ENCODE results near the gene MERTK. TPM values are rescaled to one million over a fixed set of nuclear protein-coding genes. Genes with fewer than 3 reads are reported as not detected.

Gene MERTK
- total RNA-seq, 1 experiment from 2014 or later: 2.5 TPM

GRCh38 chr2:111919365-111919764 lies 21.0 kb downstream of the MERTK start:
- H3K4me3 ChIP-seq (ENCODE audit: low read length): no peak overlapping the region
- no peaks in the 10 kb centered on the region for H3K9me3 ChIP-seq (ENCODE audit: low read length)
- intact Hi-C loops (cut with micrococcal nuclease): no loop called here
- no peaks in the 10 kb centered on the region for H3K9me2 ChIP-seq (replicated peaks; ENCODE audit: low read length)
- H3K4me1 ChIP-seq (ENCODE audit: insufficient read depth, low read length): peaks cover 20% of the 10 kb centered on the region
- no peak overlapping the region for H2AFZ ChIP-seq (ENCODE audit: low read length)
- no peak for ATAC-seq
- no peaks in the 10 kb centered on the region for H3K79me2 ChIP-seq (ENCODE audit: low read length)
- H3K36me3 ChIP-seq (ENCODE audit: low read depth, low read length): no peaks in the 10 kb centered on the region
- TF ChIP-seq CTCF (conservative IDR thresholded peaks at IDR 0.05; ENCODE audit: low read depth, low read length) (peak; percentile 35; the same call in 1 of the 2 replicates), EZH2phosphoT487 (IDR thresholded peaks at IDR 0.05; ENCODE audit: borderline replicate concordance, low read length) (no peak), EZH2 (IDR thresholded peaks at IDR 0.05; ENCODE audit: low read length, unreplicated experiment) (no peak)
- no peaks in the 10 kb centered on the region for H4K20me1 ChIP-seq (ENCODE audit: low read length)
- ChIA-PET CTCF (no interaction called here), POLR2A (ENCODE audit: unreplicated experiment) (no interaction called here)
- no peaks in the 10 kb centered on the region for H3K27me3 ChIP-seq (ENCODE audit: low read length)
- no peaks in the 10 kb centered on the region for H3F3A ChIP-seq (ENCODE audit: low read length, unreplicated experiment)
- H3K27ac ChIP-seq (ENCODE audit: low read length): no peak overlapping the region
- no TSS peak for BruUV-seq (replicated peaks)
- no peak for DNase-seq
- H3K4me2 ChIP-seq (ENCODE audit: low read length): no peak overlapping the region
- H3K9ac ChIP-seq (ENCODE audit: low read length): no peak overlapping the region

- no peak for TF ChIP-seq EZH2 (IDR thresholded peaks at IDR 0.05; ENCODE audit: low read length, unreplicated experiment)
- TF ChIP-seq CTCF (conservative IDR thresholded peaks at IDR 0.05; ENCODE audit: low read depth, low read length): no peak
- TF ChIP-seq EZH2phosphoT487 (IDR thresholded peaks at IDR 0.05; ENCODE audit: borderline replicate concordance, low read length): no peak
- Histone ChIP-seq H3K27ac (ENCODE audit: low read length) (no peak overlapping the region), H3K79me2 (ENCODE audit: low read length) (no peaks in the 10 kb centered on the region), H2AFZ (ENCODE audit: low read length) (no peak overlapping the region), H3K9me3 (ENCODE audit: low read length) (no peaks in the 10 kb centered on the region), H3K9me2 (replicated peaks; ENCODE audit: low read length) (no peaks in the 10 kb centered on the region), H3K27me3 (ENCODE audit: low read length) (no peaks in the 10 kb centered on the region), H3K4me2 (ENCODE audit: low read length) (peak overlapping the region; percentile 29; the same call in 1 of the 2 replicates), H3F3A (ENCODE audit: low read length, unreplicated experiment) (no peaks in the 10 kb centered on the region), H3K4me3 (ENCODE audit: low read length) (no peak overlapping the region), H3K9ac (ENCODE audit: low read length) (no peak overlapping the region), H3K36me3 (ENCODE audit: low read depth, low read length) (no peaks in the 10 kb centered on the region), H3K4me1 (ENCODE audit: insufficient read depth, low read length) (peaks cover 25% of the 10 kb centered on the region), H4K20me1 (ENCODE audit: low read length) (no peaks in the 10 kb centered on the region)
- DNase-seq (peak; percentile 70), ATAC-seq (peak; percentile 81)
- BruUV-seq (replicated peaks): no TSS peak
- ChIA-PET CTCF (no interaction called here), POLR2A (ENCODE audit: unreplicated experiment) (no interaction called here)
- intact Hi-C loops (cut with micrococcal nuclease): no loop called here
These were observed 21.6 kb downstream of the MERTK start for GRCh38 chr2:111919794-111920608.

- no TSS peak for BruUV-seq (replicated peaks)
- no peak for ATAC-seq
These were observed 24.9 kb downstream of the MERTK start for GRCh38 chr2:111923276-111923804.

More at GRCh38 chr2:111923276-111923804, 24.9 kb downstream of the MERTK start:
- Histone ChIP-seq H3K36me3 (ENCODE audit: low read depth, low read length) (no peaks in the 10 kb centered on the region), H3K9me3 (ENCODE audit: low read length) (no peaks in the 10 kb centered on the region), H3K79me2 (ENCODE audit: low read length) (no peaks in the 10 kb centered on the region), H3K4me2 (ENCODE audit: low read length) (no peak overlapping the region), H2AFZ (ENCODE audit: low read length) (no peak overlapping the region), H4K20me1 (ENCODE audit: low read length) (no peaks in the 10 kb centered on the region), H3K4me1 (ENCODE audit: insufficient read depth, low read length) (peaks cover 30% of the 10 kb centered on the region), H3K9me2 (replicated peaks; ENCODE audit: low read length) (no peaks in the 10 kb centered on the region), H3K27me3 (ENCODE audit: low read length) (no peaks in the 10 kb centered on the region), H3K9ac (ENCODE audit: low read length) (no peak overlapping the region), H3F3A (ENCODE audit: low read length, unreplicated experiment) (no peaks in the 10 kb centered on the region), H3K27ac (ENCODE audit: low read length) (no peak overlapping the region), H3K4me3 (ENCODE audit: low read length) (no peak overlapping the region)
- intact Hi-C loops (cut with micrococcal nuclease): no loop called here
- DNase-seq: no peak
- TF ChIP-seq EZH2 (IDR thresholded peaks at IDR 0.05; ENCODE audit: low read length, unreplicated experiment) (no peak), EZH2phosphoT487 (IDR thresholded peaks at IDR 0.05; ENCODE audit: borderline replicate concordance, low read length) (no peak), CTCF (conservative IDR thresholded peaks at IDR 0.05; ENCODE audit: low read depth, low read length) (no peak)
- ChIA-PET CTCF (no interaction called here), POLR2A (ENCODE audit: unreplicated experiment) (no interaction called here)
